ENCODE data around the gene TMEM14A. TPM values are rescaled to one million over a fixed set of nuclear protein-coding genes. Genes with fewer than 3 reads are reported as not detected.

TMEM14A gene
- total RNA-seq, 1 experiment from 2014 or later = 7.3 TPM

DNA sequence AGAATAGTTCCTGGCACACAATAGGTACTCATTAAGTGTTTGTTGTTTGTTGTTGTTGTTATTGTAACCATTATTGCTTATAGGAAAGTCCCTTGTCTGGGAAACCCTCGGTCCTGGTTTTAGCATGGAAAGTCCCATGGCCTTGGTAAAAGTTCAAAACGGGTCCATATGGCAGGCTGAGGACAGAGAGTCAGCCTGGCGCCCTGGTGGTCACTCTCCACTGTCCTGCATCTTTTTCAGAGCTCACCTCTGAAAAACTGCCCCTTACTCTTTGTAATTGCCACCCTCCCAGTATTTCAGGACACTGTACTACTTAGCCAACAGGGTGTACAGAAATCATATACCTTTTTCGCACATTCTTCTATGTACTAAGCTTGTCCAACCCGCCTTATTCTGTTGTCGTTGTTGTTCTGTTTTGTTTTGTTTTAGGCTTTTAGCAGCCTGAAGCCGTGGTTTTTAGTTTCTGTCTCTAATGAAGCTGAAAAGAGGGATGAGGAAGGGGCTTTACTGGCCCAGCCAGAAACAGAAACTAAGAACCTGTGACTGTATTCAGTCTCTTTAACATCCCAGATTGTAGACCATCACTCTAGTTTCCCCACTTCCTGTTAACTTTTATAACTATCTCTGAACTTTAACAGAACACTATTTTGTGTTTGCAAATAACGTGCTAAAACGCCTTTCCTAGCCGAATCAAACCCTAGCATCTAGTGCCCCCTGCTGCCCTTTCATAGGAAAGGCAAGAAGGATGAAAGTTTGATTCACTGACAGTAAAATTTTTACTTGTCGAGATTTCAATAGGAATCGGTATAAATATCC lies 7.6 kb upstream of the TMEM14A start:
- no peaks in the 10 kb centered on the region; a peak in 1 of 5 replicates for H3K9me3 Mint-ChIP-seq
- H3T11ph ChIP-seq (ENCODE audit: low read length) = no peak overlapping the region
- H3K27ac ChIP-seq (ENCODE audit: insufficient read length, low read depth, low read length) = no peak overlapping the region
- H4K91ac ChIP-seq (ENCODE audit: insufficient read length, low read depth, low read length) = no peak overlapping the region
- no peaks in the 10 kb centered on the region; the same call in 1 of the 2 replicates for H3K27me3 Mint-ChIP-seq (ENCODE audit: low read depth)
- H3K23ac ChIP-seq (ENCODE audit: insufficient read length, low read depth, low read length) = no peak overlapping the region
- no peaks in the 10 kb centered on the region for H4K20me1 ChIP-seq (ENCODE audit: control insufficient read depth, insufficient read depth, insufficient read length)
- no peak overlapping the region for H3K14ac ChIP-seq (ENCODE audit: insufficient read depth, low read length)
- H3K36me3 Mint-ChIP-seq (ENCODE audit: insufficient read depth in 1 of 3, low read depth in 3 of 3) = peaks cover 8 to 12% (median 12%) of the 10 kb centered on the region in 3 experiments; a peak in 6 of 7 replicates
- DNase-seq = no peak
- H2BK15ac ChIP-seq (ENCODE audit: low read depth, low read length) = no peak overlapping the region
- H2BK20ac ChIP-seq (ENCODE audit: low read depth, low read length, poor library complexity, severe bottlenecking) = no peak overlapping the region
- H3K9ac ChIP-seq (ENCODE audit: extremely low read depth, insufficient read length, low read length) = no peak overlapping the region
- H3K23me2 ChIP-seq (ENCODE audit: insufficient read length, low read depth, low read length, poor library complexity, severe bottlenecking) = peaks cover 13% of the 10 kb centered on the region
- no peak overlapping the region for H3K4ac ChIP-seq (ENCODE audit: low read depth, low read length)
- H3K4me1 ChIP-seq (ENCODE audit: insufficient read depth, low read length) = peaks cover 4% of the 10 kb centered on the region; the same call in 1 of the 2 replicates
- peak overlapping the region; percentile 68 for H3K4me2 ChIP-seq (ENCODE audit: insufficient read depth, insufficient read length, low read length)
- TF ChIP-seq, protein P1, sequence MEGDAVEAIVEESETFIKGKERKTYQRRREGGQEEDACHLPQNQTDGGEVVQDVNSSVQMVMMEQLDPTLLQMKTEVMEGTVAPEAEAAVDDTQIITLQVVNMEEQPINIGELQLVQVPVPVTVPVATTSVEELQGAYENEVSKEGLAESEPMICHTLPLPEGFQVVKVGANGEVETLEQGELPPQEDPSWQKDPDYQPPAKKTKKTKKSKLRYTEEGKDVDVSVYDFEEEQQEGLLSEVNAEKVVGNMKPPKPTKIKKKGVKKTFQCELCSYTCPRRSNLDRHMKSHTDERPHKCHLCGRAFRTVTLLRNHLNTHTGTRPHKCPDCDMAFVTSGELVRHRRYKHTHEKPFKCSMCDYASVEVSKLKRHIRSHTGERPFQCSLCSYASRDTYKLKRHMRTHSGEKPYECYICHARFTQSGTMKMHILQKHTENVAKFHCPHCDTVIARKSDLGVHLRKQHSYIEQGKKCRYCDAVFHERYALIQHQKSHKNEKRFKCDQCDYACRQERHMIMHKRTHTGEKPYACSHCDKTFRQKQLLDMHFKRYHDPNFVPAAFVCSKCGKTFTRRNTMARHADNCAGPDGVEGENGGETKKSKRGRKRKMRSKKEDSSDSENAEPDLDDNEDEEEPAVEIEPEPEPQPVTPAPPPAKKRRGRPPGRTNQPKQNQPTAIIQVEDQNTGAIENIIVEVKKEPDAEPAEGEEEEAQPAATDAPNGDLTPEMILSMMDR (conservative IDR thresholded peaks at IDR 0.05) = peak; percentile 97
- H4K8ac ChIP-seq (replicated peaks; ENCODE audit: insufficient read length, low read depth, low read length) = no peak overlapping the region
- H2BK120ac ChIP-seq (ENCODE audit: low read depth, low read length, poor library complexity, severe bottlenecking) = no peak overlapping the region
- H3K56ac ChIP-seq (ENCODE audit: insufficient read length, low read depth, low read length) = no peak overlapping the region
- H3K79me1 ChIP-seq (ENCODE audit: insufficient read depth, low read depth, low read length, poor library complexity, severe bottlenecking) = no peaks in the 10 kb centered on the region
- H3K27me3 ChIP-seq (ENCODE audit: insufficient read depth, low read length) = peaks cover 5% of the 10 kb centered on the region; the same call in 1 of the 2 replicates
- no peak overlapping the region for H3K4me3 Mint-ChIP-seq
- no peaks in the 10 kb centered on the region for H3K9me3 ChIP-seq (ENCODE audit: control insufficient read depth, low read depth, low read length)
- H4K5ac ChIP-seq (ENCODE audit: insufficient read length, low read depth, low read length) = no peak overlapping the region
- no peak overlapping the region for H2BK12ac ChIP-seq (ENCODE audit: insufficient read length, low read depth, low read length)
- H3K4me1 Mint-ChIP-seq = no peaks in the 10 kb centered on the region
- no peak overlapping the region for H2BK5ac ChIP-seq (ENCODE audit: insufficient read length, low read length)
- no peak overlapping the region for H2AK5ac ChIP-seq (ENCODE audit: insufficient read length, low read length)
- no peak overlapping the region for H3K18ac ChIP-seq (ENCODE audit: insufficient read length, low read depth, low read length)
- H2AFZ ChIP-seq (ENCODE audit: low read length) = peak overlapping the region; percentile 75
- no CpG with 5 or more reads among the region's 12 CpGs for WGBS (ENCODE audit: extremely low coverage, insufficient read length, low lambda C conversion rate)
- H3K79me2 ChIP-seq (ENCODE audit: insufficient read depth, low read length) = no peaks in the 10 kb centered on the region
- no peak overlapping the region; a peak in 1 of 7 replicates for H3K27ac Mint-ChIP-seq
